GM19043 (cell line): ENCODE data around the gene WNT9A.

Source experiments
- ATAC-seq: cut with Tn5 transposase; IDR thresholded peaks from one replicate; pipeline ENCODE4 v1.9.1; 2021; ENCODE audit warnings: low read depth; ENCODE audit not compliant: unreplicated experiment

Gene WNT9A

GRCh38 chr1:227954163-227954850 is 6.6 kb upstream of the WNT9A start:
- ATAC-seq: no peak

- ATAC-seq: no peak
These were observed 5.3 kb upstream of the WNT9A start for GRCh38 chr1:227953022-227953412.

- ATAC-seq: no peak
These were observed 4.8 kb upstream of the WNT9A start for GRCh38 chr1:227952374-227953021.

- no peak for ATAC-seq
These were observed 4.1 kb upstream of the WNT9A start for GRCh38 chr1:227951624-227952373.

GRCh38 chr1:227950735-227951346 is 3.1 kb upstream of the WNT9A start:
- ATAC-seq: no peak

GRCh38 chr1:227949954-227950734 is 2.4 kb upstream of the WNT9A start:
- no peak for ATAC-seq

- ATAC-seq: no peak
These were observed 1.7 kb upstream of the WNT9A start for GRCh38 chr1:227949341-227949921.

GRCh38 chr1:227948493-227949260 is 945 bp upstream of the WNT9A start:
- no peak for ATAC-seq

GRCh38 chr1:227947386-227947675 is 401 bp downstream of the WNT9A start:
- no peak for ATAC-seq

- peak; percentile 65 for ATAC-seq
These were observed 927 bp downstream of the WNT9A start for GRCh38 chr1:227946624-227947385.

- ATAC-seq: peak; percentile 46
These were observed 1.7 kb downstream of the WNT9A start for GRCh38 chr1:227945891-227946623.

- ATAC-seq: no peak
These were observed 2.5 kb downstream of the WNT9A start for GRCh38 chr1:227944931-227945890.

- ATAC-seq: no peak
These were observed 3.4 kb downstream of the WNT9A start for GRCh38 chr1:227944090-227944930.

- ATAC-seq: no peak
These were observed 4.2 kb downstream of the WNT9A start for GRCh38 chr1:227943381-227944089.

- ATAC-seq: no peak
These were observed 4.9 kb downstream of the WNT9A start for GRCh38 chr1:227942716-227943261.
